Skeletal muscle satellite cell (primary cell): ENCODE data around the gene ZDHHC23.

Source experiments
- H3K27me3 ChIP-seq: 2 replicates; pipeline ENCODE4 v1.7.0; 2013; ENCODE audit warnings: low read length; ENCODE audit not compliant: control insufficient read depth, insufficient read depth
- H3K36me3 ChIP-seq: 2 replicates; pipeline ENCODE4 v1.7.0; 2013; ENCODE audit warnings: mild to moderate bottlenecking, control low read depth, low read length; ENCODE audit not compliant: insufficient read depth
- H3K4me1 ChIP-seq: 2 replicates; pipeline ENCODE4 v1.7.0; 2013; ENCODE audit warnings: low read length; ENCODE audit not compliant: control insufficient read depth, insufficient read depth
- H3K4me2 ChIP-seq: 2 replicates; pipeline ENCODE4 v1.7.0; 2013; ENCODE audit warnings: mild to moderate bottlenecking, low read length
- H3K4me3 ChIP-seq: 2 replicates; pipeline ENCODE4 v1.7.0; 2013; ENCODE audit warnings: low read length
- H3K9ac ChIP-seq: 2 replicates; pipeline ENCODE4 v1.7.0; 2013; ENCODE audit warnings: mild to moderate bottlenecking, low read depth, low read length, moderate library complexity
- H3K9me3 ChIP-seq: replicated peaks from 2 replicates; pipeline ENCODE4 v1.7.0; 2013; ENCODE audit warnings: mild to moderate bottlenecking, control low read depth, low read length

ZDHHC23 gene

DNA sequence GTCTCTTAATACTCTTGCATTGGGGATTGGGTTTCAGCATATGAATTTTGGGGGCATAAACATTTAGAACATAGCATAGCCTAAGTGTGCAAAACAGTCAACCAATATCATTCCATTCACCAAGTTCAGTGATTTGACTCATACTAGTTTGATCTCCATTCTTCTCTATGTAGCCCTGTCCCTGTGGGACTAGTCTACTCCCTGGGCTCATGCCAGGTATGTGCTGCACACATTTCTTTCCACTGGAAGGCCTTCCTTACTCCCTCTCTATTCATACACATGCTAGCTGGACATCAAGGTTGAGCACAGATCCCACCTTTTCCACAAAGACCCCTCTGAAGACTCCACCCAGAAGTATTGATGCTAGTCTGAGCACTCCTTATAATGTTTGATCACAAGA lies 5.1 kb downstream of the ZDHHC23 start:
- H3K9me3 ChIP-seq: no peaks in the 10 kb centered on the region
- no peak overlapping the region for H3K4me3 ChIP-seq
- no peak overlapping the region for H3K4me2 ChIP-seq
- H3K4me1 ChIP-seq: peaks cover 13% of the 10 kb centered on the region
- H3K9ac ChIP-seq: no peak overlapping the region
- H3K27me3 ChIP-seq: peaks cover 48% of the 10 kb centered on the region
- no peaks in the 10 kb centered on the region for H3K36me3 ChIP-seq

DNA sequence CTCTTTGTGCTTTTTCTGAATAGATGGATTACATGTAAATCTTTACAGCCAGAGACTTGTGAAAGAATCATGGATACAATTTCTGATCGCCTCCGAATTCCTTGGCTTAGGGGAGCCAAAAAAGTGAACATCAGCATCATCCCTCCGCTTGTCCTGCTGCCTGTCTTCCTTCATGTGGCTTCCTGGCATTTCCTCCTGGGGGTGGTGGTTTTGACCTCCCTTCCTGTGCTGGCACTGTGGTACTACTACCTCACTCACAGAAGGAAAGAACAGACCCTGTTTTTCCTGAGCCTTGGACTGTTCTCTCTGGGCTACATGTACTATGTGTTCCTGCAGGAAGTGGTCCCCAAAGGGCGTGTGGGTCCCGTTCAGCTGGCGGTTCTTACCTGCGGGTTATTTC lies 5.9 kb downstream of the ZDHHC23 start:
- Histone ChIP-seq H3K27me3 (peaks cover 41% of the 10 kb centered on the region), H3K36me3 (no peaks in the 10 kb centered on the region), H3K9ac (no peak overlapping the region), H3K9me3 (no peaks in the 10 kb centered on the region), H3K4me3 (no peak overlapping the region), H3K4me1 (peaks cover 6% of the 10 kb centered on the region), H3K4me2 (peak overlapping the region; percentile 34)

DNA sequence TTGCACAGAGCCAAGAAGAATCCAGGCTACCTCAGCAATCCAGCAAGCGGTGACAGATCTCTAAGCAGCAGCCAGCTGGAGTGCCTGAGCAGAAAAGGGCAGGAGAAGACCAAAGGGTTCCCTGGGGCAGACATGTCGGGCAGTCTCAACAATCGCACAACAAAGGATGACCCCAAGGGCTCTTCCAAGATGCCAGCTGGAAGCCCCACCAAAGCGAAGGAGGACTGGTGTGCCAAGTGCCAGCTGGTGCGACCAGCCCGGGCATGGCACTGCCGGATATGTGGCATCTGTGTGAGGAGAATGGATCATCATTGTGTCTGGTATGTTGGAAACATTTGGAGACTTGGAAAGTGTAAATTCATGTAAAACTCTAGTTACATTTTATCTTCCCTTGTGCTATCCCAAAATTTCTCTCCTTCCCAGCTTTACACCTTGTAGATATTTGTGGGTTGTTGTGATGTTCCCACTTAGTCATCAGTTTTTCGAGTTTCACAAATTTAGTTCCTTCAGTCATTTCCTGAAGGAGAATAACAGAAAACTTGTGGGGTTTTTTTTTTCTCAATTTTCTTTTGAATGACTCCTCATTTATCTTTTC lies 6.4 kb downstream of the ZDHHC23 start:
- Histone ChIP-seq H3K9ac (no peak overlapping the region), H3K27me3 (peaks cover 35% of the 10 kb centered on the region), H3K4me1 (peaks cover 6% of the 10 kb centered on the region), H3K36me3 (no peaks in the 10 kb centered on the region), H3K9me3 (no peaks in the 10 kb centered on the region), H3K4me2 (peak overlapping the region; percentile 34), H3K4me3 (no peak overlapping the region)

DNA sequence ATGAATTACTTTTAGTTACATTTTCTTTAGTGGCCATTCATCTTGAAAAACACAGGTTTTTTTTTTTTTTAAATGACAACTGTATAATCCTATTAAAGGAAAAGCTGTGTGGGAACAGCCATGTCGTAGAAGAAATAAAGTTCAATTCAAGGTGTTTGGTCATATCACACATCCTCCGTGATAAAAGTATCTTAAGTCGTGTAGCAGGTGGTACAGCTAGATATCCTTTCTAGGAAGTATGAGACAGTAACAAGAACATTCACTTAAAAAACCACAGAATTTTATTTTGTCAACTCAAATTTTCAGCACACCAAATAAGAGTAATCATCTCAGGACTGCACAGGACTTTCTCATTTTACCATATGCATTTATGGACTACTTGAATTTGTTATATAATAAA lies 16.1 kb downstream of the ZDHHC23 start:
- Histone ChIP-seq H3K9me3 (no peaks in the 10 kb centered on the region), H3K9ac (no peak overlapping the region), H3K4me1 (no peaks in the 10 kb centered on the region), H3K4me2 (no peak overlapping the region), H3K36me3 (no peaks in the 10 kb centered on the region), H3K4me3 (no peak overlapping the region), H3K27me3 (no peaks in the 10 kb centered on the region)

DNA sequence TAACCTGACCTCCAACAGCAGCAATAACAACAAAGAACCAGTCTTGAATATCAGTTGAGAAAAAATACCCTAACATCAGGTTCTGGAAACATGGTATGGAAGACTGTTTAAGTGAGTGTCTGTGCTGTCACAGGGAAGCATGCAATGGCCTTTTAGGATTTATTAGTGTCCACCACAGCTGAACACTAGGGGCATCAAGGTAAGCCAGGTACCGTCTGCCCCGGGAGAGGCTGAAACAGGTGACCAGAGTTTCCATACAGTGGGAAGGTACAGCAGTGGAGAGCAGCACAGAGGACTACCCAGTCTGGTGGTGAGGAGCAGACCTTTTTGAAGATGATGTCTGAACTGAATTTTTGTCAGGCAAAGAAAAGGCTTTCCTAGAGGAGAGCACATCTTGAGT lies 18.4 kb downstream of the ZDHHC23 start:
- Histone ChIP-seq H3K4me3 (no peak overlapping the region), H3K4me2 (no peak overlapping the region), H3K27me3 (no peaks in the 10 kb centered on the region), H3K4me1 (no peaks in the 10 kb centered on the region), H3K9ac (no peak overlapping the region), H3K36me3 (no peaks in the 10 kb centered on the region), H3K9me3 (no peaks in the 10 kb centered on the region)

DNA sequence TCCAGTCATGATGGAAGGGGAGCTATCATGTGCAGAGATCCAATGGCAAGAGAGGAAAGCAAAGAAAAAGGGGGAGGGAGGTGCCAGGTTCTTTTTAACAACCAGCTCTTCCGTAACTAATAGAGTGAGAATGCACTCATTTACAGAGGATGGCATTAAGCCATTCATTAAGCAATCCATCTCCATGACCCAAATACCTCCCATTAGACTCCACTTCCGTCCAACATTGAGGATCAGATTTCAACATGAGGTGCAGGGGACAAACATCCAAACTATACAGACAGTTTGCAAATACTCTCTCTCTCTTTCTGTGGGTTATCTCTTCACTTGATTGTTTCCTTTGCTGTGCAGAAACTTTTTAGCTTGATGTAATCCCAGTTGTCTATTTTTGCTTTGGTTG lies 21.2 kb downstream of the ZDHHC23 start:
- no peaks in the 10 kb centered on the region for H3K4me1 ChIP-seq
- no peaks in the 10 kb centered on the region for H3K9me3 ChIP-seq
- no peaks in the 10 kb centered on the region for H3K36me3 ChIP-seq
- H3K4me2 ChIP-seq: no peak overlapping the region
- no peak overlapping the region for H3K4me3 ChIP-seq
- H3K9ac ChIP-seq: no peak overlapping the region
- H3K27me3 ChIP-seq: no peaks in the 10 kb centered on the region

DNA sequence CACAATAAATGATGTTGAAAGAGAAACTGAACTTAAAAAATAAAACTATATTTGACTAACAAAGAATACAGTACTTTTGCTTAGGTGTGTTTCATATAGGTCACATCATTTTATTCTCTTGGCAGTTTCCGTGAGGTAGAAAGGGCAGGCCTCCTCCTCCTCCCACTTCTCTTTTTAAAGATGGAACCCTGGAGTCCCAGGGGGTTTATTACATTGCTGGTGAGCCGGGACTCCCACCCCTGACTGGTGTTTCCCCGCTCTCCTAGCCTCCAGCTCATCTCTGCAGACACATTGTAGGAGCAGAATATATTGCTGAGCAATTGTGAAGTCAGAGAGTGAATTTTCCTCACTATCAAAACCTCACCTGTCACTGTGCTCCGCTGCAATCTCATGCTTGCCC lies 30.0 kb downstream of the ZDHHC23 start:
- Histone ChIP-seq H3K36me3 (no peaks in the 10 kb centered on the region), H3K27me3 (no peaks in the 10 kb centered on the region)

DNA sequence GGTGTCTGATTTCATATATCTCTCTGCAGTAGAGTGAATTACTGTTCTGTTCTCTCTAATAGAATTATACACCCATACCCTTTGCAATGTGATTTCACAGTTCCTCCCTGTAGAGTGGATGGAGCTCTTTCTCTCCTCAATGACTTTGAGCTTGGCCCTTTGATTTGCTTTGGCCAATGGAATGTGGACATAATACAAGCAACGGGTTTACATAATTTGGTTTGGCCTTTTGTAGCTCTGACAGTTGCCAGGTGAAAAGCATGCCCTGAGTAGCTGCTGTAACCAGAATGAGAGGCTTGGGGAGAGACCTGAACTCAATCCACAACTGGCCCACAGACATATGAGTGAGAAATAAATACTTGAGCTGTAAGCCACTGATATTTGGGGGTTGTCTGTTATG lies 32.1 kb downstream of the ZDHHC23 start:
- H3K9me3 ChIP-seq: no peaks in the 10 kb centered on the region

More for the DNA sequence above, 30.0 kb downstream of the ZDHHC23 start:
- Histone ChIP-seq H3K4me3 (no peak overlapping the region), H3K9me3 (no peaks in the 10 kb centered on the region), H3K9ac (no peak overlapping the region), H3K4me1 (no peaks in the 10 kb centered on the region), H3K4me2 (no peak overlapping the region)

DNA sequence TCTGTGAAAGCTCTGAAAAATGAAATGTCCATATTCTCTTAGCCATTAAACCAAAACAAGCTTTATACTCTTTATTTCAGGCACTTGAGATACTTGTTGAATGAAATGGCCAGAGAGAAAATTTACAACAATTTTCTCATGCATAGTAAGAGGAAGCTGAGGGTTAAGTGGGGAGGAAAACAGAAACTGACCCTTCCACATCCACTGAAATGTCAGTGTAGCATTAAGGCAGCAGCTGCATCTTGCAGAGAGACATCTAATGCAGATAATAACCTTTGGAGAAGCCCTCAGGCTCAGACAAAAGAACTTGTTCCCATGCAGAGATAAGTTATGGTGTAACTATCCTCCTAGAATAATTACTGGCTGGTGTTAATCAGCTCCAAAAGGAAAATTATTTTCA lies 34.0 kb downstream of the ZDHHC23 start:
- Histone ChIP-seq H3K9me3 (no peaks in the 10 kb centered on the region), H3K36me3 (no peaks in the 10 kb centered on the region), H3K9ac (no peak overlapping the region), H3K4me1 (no peaks in the 10 kb centered on the region), H3K4me3 (no peak overlapping the region), H3K4me2 (no peak overlapping the region), H3K27me3 (no peaks in the 10 kb centered on the region)

More for the DNA sequence above, 32.1 kb downstream of the ZDHHC23 start:
- H3K4me1 ChIP-seq: no peaks in the 10 kb centered on the region
- H3K9ac ChIP-seq: no peak overlapping the region
- no peaks in the 10 kb centered on the region for H3K36me3 ChIP-seq
- H3K4me3 ChIP-seq: no peak overlapping the region
- H3K27me3 ChIP-seq: no peaks in the 10 kb centered on the region
- no peak overlapping the region for H3K4me2 ChIP-seq

DNA sequence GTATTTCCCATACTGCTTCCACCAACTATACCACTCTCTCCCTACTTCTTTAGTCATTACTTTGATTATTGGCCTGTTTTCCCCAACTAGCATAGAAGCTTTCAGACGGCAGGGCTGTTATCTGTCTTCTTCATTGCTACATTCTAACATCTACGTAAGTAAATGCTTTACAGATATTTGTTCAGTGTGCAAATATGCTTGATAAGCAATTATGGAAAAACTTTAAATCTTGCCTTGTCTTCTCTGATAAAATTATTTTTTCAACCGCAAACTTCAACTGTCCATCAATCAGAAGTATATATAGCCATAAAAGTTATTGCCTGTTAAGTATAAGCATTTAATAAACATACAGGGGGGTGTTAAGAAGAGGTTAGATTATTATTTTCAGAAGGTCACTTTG lies 35.7 kb downstream of the ZDHHC23 start:
- H3K9me3 ChIP-seq: no peaks in the 10 kb centered on the region
- H3K4me2 ChIP-seq: no peak overlapping the region
- no peaks in the 10 kb centered on the region for H3K27me3 ChIP-seq
- no peak overlapping the region for H3K9ac ChIP-seq
- H3K36me3 ChIP-seq: no peaks in the 10 kb centered on the region
- H3K4me1 ChIP-seq: no peaks in the 10 kb centered on the region
- no peak overlapping the region for H3K4me3 ChIP-seq

DNA sequence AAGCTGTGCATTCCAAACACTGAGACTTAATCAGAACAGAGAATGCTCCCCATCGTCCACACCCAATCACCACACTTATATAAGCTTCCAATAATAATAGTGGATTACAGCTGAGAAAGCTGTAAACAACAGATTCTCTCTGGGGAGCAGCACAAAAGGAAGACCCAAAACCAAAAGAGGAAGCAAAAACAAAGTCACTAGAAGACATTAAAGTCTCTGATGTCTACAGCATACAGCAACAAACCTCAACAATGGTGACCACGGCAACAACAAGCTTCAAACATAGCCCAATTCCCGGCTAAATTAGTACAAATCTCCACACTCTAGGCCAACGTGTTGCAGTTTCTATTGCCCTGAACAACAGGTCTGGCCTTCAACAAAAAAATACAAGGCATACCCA lies 37.7 kb downstream of the ZDHHC23 start:
- H3K9me3 ChIP-seq: no peaks in the 10 kb centered on the region
- no peaks in the 10 kb centered on the region for H3K36me3 ChIP-seq
- H3K9ac ChIP-seq: no peak overlapping the region
- H3K27me3 ChIP-seq: no peaks in the 10 kb centered on the region
- H3K4me2 ChIP-seq: no peak overlapping the region
- H3K4me1 ChIP-seq: no peaks in the 10 kb centered on the region
- no peak overlapping the region for H3K4me3 ChIP-seq

DNA sequence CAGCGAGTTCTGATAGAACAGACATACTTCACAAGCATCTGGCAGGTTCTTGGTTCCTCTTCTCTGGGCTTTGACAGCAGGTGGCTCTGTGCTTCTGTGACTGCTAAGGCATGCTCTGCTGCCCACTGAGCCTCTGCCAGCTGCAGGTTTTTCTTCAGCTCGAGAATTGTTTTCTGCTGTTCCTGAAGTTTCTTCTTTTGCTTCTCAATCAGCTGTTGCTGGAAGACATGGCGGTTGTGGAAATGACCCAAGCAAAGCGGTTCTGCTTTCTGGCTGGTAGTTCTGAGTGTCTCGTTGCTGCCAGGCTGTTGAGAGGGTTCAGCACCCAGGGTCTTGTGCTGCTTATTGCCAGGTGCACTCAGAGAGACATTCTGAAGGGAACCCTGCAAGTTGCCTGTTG lies 57.7 kb downstream of the ZDHHC23 start:
- H3K9me3 ChIP-seq: no peaks in the 10 kb centered on the region
- no peaks in the 10 kb centered on the region for H3K4me1 ChIP-seq
- no peak overlapping the region for H3K4me3 ChIP-seq
- H3K36me3 ChIP-seq: no peaks in the 10 kb centered on the region
- H3K4me2 ChIP-seq: no peak overlapping the region
- no peak overlapping the region for H3K9ac ChIP-seq
- H3K27me3 ChIP-seq: no peaks in the 10 kb centered on the region
